ENCODE data around the gene ARHGAP26.

ARHGAP26 gene

GRCh38 chr5:143051244-143052058 is 281.3 kb downstream of the ARHGAP26 start:
- DNase-seq, result no peak

- DNase-seq, result no peak
These were observed 282.9 kb downstream of the ARHGAP26 start for GRCh38 chr5:143052967-143053682.

GRCh38 chr5:143053780-143054179 is 283.6 kb downstream of the ARHGAP26 start:
- DNase-seq, result no peak

- DNase-seq, result peak in 1 of 5 donors; percentile 51
These were observed 284.3 kb downstream of the ARHGAP26 start for GRCh38 chr5:143054480-143054941.

GRCh38 chr5:143055596-143056338 is 285.6 kb downstream of the ARHGAP26 start:
- peak in 1 of 5 donors; percentile 45 for DNase-seq

GRCh38 chr5:143056339-143056704 is 286.1 kb downstream of the ARHGAP26 start:
- DNase-seq, result peak in 1 of 5 donors; percentile 31

- peak in 1 of 5 donors; percentile 32 for DNase-seq
These were observed 286.8 kb downstream of the ARHGAP26 start for GRCh38 chr5:143056792-143057579.

GRCh38 chr5:143057580-143057999 is 287.4 kb downstream of the ARHGAP26 start:
- DNase-seq, result no peak

- DNase-seq, result no peak
These were observed 289.2 kb downstream of the ARHGAP26 start for GRCh38 chr5:143059355-143059754.

- DNase-seq, result no peak
These were observed 290.0 kb downstream of the ARHGAP26 start for GRCh38 chr5:143059976-143060765.

GRCh38 chr5:143061161-143061945 is 291.2 kb downstream of the ARHGAP26 start:
- no peak for DNase-seq

- no peak for DNase-seq
These were observed 292.2 kb downstream of the ARHGAP26 start for GRCh38 chr5:143062379-143062778.

GRCh38 chr5:143063175-143063970 is 293.2 kb downstream of the ARHGAP26 start:
- no peak for DNase-seq

- no peak for DNase-seq
These were observed 294.1 kb downstream of the ARHGAP26 start for GRCh38 chr5:143064218-143064641.

- no peak for DNase-seq
These were observed 294.5 kb downstream of the ARHGAP26 start for GRCh38 chr5:143064676-143065075.

GRCh38 chr5:143065185-143065965 is 295.2 kb downstream of the ARHGAP26 start:
- peak in 1 of 5 donors; percentile 23 for DNase-seq

- DNase-seq, result no peak
These were observed 295.9 kb downstream of the ARHGAP26 start for GRCh38 chr5:143065996-143066522.

GRCh38 chr5:143066556-143067281 is 296.5 kb downstream of the ARHGAP26 start:
- peak in 1 of 5 donors; percentile 27 for DNase-seq

Data from T-helper 1 cell (primary cell).